GM12878 (cell line): ENCODE data around the gene LY6G6D. TPM values are rescaled to one million over a fixed set of nuclear protein-coding genes. Genes with fewer than 3 reads are reported as not detected.

Experiments used
- BRCA1 ChIP-seq: IDR thresholded peaks from 2 replicates; pipeline ENCODE4 v1.6.1; 2011; ENCODE audit warnings: low read depth, low read length, improper control_type of control experiment
- CTCF ChIP-seq, 3 experiments: IDR thresholded peaks in 2 of 3; conservative IDR thresholded peaks in 1 of 3; 2 replicates each; pipeline ENCODE4 v1.5.1; 2011; ENCODE audit warnings: low read depth in 3 of 3, low read length in 3 of 3, mild to moderate bottlenecking in 3 of 3, control low read depth in 2 of 3, moderate library complexity in 2 of 3, inconsistent platforms in 1 of 3, mixed read lengths in 1 of 3; ENCODE audit not compliant: control insufficient read depth in 2 of 3, insufficient read depth in 1 of 3; ENCODE audit errors: extremely low read depth in 1 of 3
- IKZF1 ChIP-seq: fragments of 450-650 bp; conservative IDR thresholded peaks from 2 replicates; pipeline ENCODE4 v1.6.1; 2017; ENCODE audit warnings: antibody characterized with exemption, mild to moderate bottlenecking
- LARP7 ChIP-seq: fragments of 450-650 bp; IDR thresholded peaks from 2 replicates; pipeline ENCODE4 v1.6.1; 2017; ENCODE audit warnings: mild to moderate bottlenecking
- PAX5 ChIP-seq: IDR thresholded peaks from 2 replicates; pipeline ENCODE4 v1.6.1; 2011; ENCODE audit warnings: low read depth, low read length, borderline replicate concordance
- POLR2A ChIP-seq: IDR thresholded peaks from 2 replicates; pipeline ENCODE4 v1.6.1; 2011; ENCODE audit warnings: low read depth, mild to moderate bottlenecking, low read length
- POLR2AphosphoS2 ChIP-seq: IDR thresholded peaks from 2 replicates; pipeline ENCODE4 v1.6.1; 2011; ENCODE audit warnings: low read depth, mild to moderate bottlenecking, low read length, improper control_type of control experiment, moderate library complexity
- SMAD5 ChIP-seq: IDR thresholded peaks from 2 replicates; pipeline ENCODE4 v1.6.1; 2016; ENCODE audit warnings: antibody characterized with exemption, low read depth
- SP1 ChIP-seq: IDR thresholded peaks from one replicate; pipeline ENCODE4 v1.6.1; 2011; ENCODE audit warnings: low read depth, low read length
- WRNIP1 ChIP-seq: IDR thresholded peaks from 2 replicates; pipeline ENCODE4 v1.6.1; 2011; ENCODE audit warnings: low read depth, low read length, improper control_type of control experiment, borderline replicate concordance
- polyA plus RNA-seq, 11 experiments: library from polyadenylated mRNA; depleted of rRNA in 4 of 11; unstranded in 6 of 11; stranded (reverse) in 5 of 11; fragments of >200 nt; fragmentation: Nextera tagmentation in 4 of 11; fragmentation: Illumina TruSeq in 1 of 11; extraction: Ambion mirVana in 4 of 11; extraction: Trizol in 1 of 11; gene quantifications; 1 replicate in 1 of 11; 2 replicates in 10 of 11; pipeline versions ENCODE4 v1.2.1 to v1.2.3, GENCODE V29; 2011 to 2016; ENCODE audit warnings: inconsistent platforms in 2 of 11, missing spikeins in 2 of 11, low read depth in 1 of 11
- total RNA-seq, 4 experiments: library from RNA; depleted of rRNA in 3 of 4; stranded (reverse); fragments of >200 nt in 3 of 4; fragmentation: Illumina TruSeq in 1 of 4; extraction: Trizol in 1 of 4; gene quantifications; 2 replicates each; pipeline versions ENCODE4 v1.2.1 to v1.2.3, GENCODE V29; 2013 to 2021
- TF ChIP-seq, protein P1 (sequence below): fragments of 450-650 bp; IDR thresholded peaks from 2 replicates; pipeline ENCODE4 v1.6.1; 2017; ENCODE audit warnings: mild to moderate bottlenecking
- TF ChIP-seq, protein P2 (sequence below): fragments of 450-650 bp; IDR thresholded peaks from 2 replicates; pipeline ENCODE4 v1.6.1; 2018; ENCODE audit warnings: mild to moderate bottlenecking, low read depth, moderate library complexity; ENCODE audit not compliant: partially characterized antibody
- TF ChIP-seq, protein P3 (sequence below): fragments of 450-650 bp; IDR thresholded peaks from 2 replicates; pipeline ENCODE4 v1.6.1; 2016; ENCODE audit warnings: mild to moderate bottlenecking

Gene LY6G6D
- total and polyA plus RNA-seq, 10 of the 15 experiments (the other 5 are each of a cell fraction or from before 2014, with no cell fraction given): not detected

GRCh38 chr6:31729979-31730630 is 15.0 kb downstream of the LY6G6D start (continued):
- TF ChIP-seq CTCF (IDR thresholded peaks at IDR 0.05 in 2 of 3, conservative IDR thresholded peaks at IDR 0.05 in 1 of 3; ENCODE audit: control insufficient read depth in 2 of 3, extremely low read depth in 1 of 3, insufficient read depth in 1 of 3, low read depth in 3 of 3, low read length in 3 of 3) (0 out of 6 replicates have a peak, but pooled peaks of 1 of the 3 experiments have one; percentile 9), SMAD5 (peak; percentile 53), POLR2AphosphoS2 (0 out of 2 replicates have a peak, but pooled peaks have one; percentile 28), POLR2A (peak; percentile 57), PAX5 (0 out of 2 replicates have a peak, but pooled peaks have one; percentile 2), SP1 (peak; percentile 17), IKZF1 (0 out of 2 replicates have a peak, but pooled peaks have one; percentile 13), LARP7 (0 out of 2 replicates have a peak, but pooled peaks have one; percentile 14), WRNIP1 (no peak), BRCA1 (0 out of 2 replicates have a peak, but pooled peaks have one; percentile 1)
- TF ChIP-seq, protein P1, sequence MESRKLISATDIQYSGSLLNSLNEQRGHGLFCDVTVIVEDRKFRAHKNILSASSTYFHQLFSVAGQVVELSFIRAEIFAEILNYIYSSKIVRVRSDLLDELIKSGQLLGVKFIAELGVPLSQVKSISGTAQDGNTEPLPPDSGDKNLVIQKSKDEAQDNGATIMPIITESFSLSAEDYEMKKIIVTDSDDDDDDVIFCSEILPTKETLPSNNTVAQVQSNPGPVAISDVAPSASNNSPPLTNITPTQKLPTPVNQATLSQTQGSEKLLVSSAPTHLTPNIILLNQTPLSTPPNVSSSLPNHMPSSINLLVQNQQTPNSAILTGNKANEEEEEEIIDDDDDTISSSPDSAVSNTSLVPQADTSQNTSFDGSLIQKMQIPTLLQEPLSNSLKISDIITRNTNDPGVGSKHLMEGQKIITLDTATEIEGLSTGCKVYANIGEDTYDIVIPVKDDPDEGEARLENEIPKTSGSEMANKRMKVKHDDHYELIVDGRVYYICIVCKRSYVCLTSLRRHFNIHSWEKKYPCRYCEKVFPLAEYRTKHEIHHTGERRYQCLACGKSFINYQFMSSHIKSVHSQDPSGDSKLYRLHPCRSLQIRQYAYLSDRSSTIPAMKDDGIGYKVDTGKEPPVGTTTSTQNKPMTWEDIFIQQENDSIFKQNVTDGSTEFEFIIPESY: no peak
- TF ChIP-seq, protein P2, sequence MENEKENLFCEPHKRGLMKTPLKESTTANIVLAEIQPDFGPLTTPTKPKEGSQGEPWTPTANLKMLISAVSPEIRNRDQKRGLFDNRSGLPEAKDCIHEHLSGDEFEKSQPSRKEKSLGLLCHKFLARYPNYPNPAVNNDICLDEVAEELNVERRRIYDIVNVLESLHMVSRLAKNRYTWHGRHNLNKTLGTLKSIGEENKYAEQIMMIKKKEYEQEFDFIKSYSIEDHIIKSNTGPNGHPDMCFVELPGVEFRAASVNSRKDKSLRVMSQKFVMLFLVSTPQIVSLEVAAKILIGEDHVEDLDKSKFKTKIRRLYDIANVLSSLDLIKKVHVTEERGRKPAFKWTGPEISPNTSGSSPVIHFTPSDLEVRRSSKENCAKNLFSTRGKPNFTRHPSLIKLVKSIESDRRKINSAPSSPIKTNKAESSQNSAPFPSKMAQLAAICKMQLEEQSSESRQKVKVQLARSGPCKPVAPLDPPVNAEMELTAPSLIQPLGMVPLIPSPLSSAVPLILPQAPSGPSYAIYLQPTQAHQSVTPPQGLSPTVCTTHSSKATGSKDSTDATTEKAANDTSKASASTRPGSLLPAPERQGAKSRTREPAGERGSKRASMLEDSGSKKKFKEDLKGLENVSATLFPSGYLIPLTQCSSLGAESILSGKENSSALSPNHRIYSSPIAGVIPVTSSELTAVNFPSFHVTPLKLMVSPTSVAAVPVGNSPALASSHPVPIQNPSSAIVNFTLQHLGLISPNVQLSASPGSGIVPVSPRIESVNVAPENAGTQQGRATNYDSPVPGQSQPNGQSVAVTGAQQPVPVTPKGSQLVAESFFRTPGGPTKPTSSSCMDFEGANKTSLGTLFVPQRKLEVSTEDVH: peak; percentile 42
- TF ChIP-seq, protein P3, sequence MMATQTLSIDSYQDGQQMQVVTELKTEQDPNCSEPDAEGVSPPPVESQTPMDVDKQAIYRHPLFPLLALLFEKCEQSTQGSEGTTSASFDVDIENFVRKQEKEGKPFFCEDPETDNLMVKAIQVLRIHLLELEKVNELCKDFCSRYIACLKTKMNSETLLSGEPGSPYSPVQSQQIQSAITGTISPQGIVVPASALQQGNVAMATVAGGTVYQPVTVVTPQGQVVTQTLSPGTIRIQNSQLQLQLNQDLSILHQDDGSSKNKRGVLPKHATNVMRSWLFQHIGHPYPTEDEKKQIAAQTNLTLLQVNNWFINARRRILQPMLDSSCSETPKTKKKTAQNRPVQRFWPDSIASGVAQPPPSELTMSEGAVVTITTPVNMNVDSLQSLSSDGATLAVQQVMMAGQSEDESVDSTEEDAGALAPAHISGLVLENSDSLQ: no peak
